Left ventricle myocardium inferior (tissue), 1 donor: ENCODE data around the gene APOO. TPM values are rescaled to one million over a fixed set of nuclear protein-coding genes. Genes with fewer than 3 reads are reported as not detected.
A peak's percentile ranks its signal among the peaks of the same experiment; 100 is the strongest.

Source experiments
- DNase-seq: peaks from one replicate; pipeline ENCODE4 v3.0.0-alpha.2; 2020
- H3K27ac ChIP-seq: fragments of 200-600 bp; replicated peaks from 2 replicates; pipeline ENCODE4 v1.8.0; 2021
- H3K27me3 ChIP-seq: fragments of 200-600 bp; 2 replicates; pipeline ENCODE4 v1.8.0; 2021; ENCODE audit warnings: low read depth
- H3K36me3 ChIP-seq: fragments of 200-600 bp; 2 replicates; pipeline ENCODE4 v1.8.0; 2021
- H3K4me1 ChIP-seq: fragments of 200-600 bp; 2 replicates; pipeline ENCODE4 v1.8.0; 2021
- H3K4me3 ChIP-seq: fragments of 200-600 bp; 2 replicates; pipeline ENCODE4 v1.8.0; 2021; ENCODE audit warnings: mild to moderate bottlenecking, moderate library complexity
- H3K9me3 ChIP-seq: fragments of 200-600 bp; replicated peaks from 2 replicates; pipeline ENCODE4 v1.8.0; 2021
- CTCF ChIP-seq: fragments of 200-600 bp; IDR thresholded peaks from 2 replicates; pipeline ENCODE4 v1.8.0; 2021; ENCODE audit warnings: antibody characterized with exemption, mild to moderate bottlenecking, borderline replicate concordance
- intact Hi-C: fragments of 100-400 bp; cut with micrococcal nuclease; formaldehyde crosslinking; loops from one replicate; pipeline ENCODE4 v1.11.0; 2022
- total RNA-seq: library from RNA; stranded (reverse); fragmentation: NEBNext Ultra II Directional; extraction: Animal tissue kit (Norgen Biotek cat#: 25700); gene quantifications from one replicate; pipeline ENCODE4 v1.2.1, GENCODE V29; 2021
- donor health status: DM: no; HTN: yes; CAD: no; lungs with severe emphysema.

Gene APOO
- total RNA-seq, 1 donor from 2014 or later = 102 TPM

- peaks cover 9% of the 10 kb centered on the region for H3K36me3 ChIP-seq
- no peak for TF ChIP-seq CTCF
- H3K27me3 ChIP-seq = no peaks in the 10 kb centered on the region
- no peak for DNase-seq
- no peak overlapping the region for H3K4me3 ChIP-seq
- no peaks in the 10 kb centered on the region for H3K9me3 ChIP-seq
- peaks cover 8% of the 10 kb centered on the region for H3K4me1 ChIP-seq
- no peak overlapping the region for H3K27ac ChIP-seq
- intact Hi-C loops = no loop called here
These were observed 118.2 kb downstream of the APOO start for GRCh38 chrX:23789386-23790154.

GRCh38 chrX:23788946-23789345 lies 118.8 kb downstream of the APOO start:
- DNase-seq = no peak
- no peaks in the 10 kb centered on the region for H3K27me3 ChIP-seq
- no peak overlapping the region for H3K27ac ChIP-seq

GRCh38 chrX:23788521-23788920 lies 119.2 kb downstream of the APOO start:
- no peak overlapping the region for H3K4me3 ChIP-seq
- DNase-seq = no peak
- intact Hi-C loops = no loop called here
- peaks cover 9% of the 10 kb centered on the region for H3K36me3 ChIP-seq
- peaks cover 8% of the 10 kb centered on the region for H3K4me1 ChIP-seq
- no peak for TF ChIP-seq CTCF
- no peak overlapping the region for H3K27ac ChIP-seq
- no peaks in the 10 kb centered on the region for H3K9me3 ChIP-seq
- no peaks in the 10 kb centered on the region for H3K27me3 ChIP-seq

More at GRCh38 chrX:23788946-23789345, 118.8 kb downstream of the APOO start:
- Histone ChIP-seq H3K4me1 (peaks cover 8% of the 10 kb centered on the region), H3K4me3 (no peak overlapping the region), H3K9me3 (no peaks in the 10 kb centered on the region), H3K36me3 (peaks cover 9% of the 10 kb centered on the region)
- TF ChIP-seq CTCF = no peak
- intact Hi-C loops = no loop called here

- Histone ChIP-seq H3K27me3 (no peaks in the 10 kb centered on the region), H3K4me3 (no peak overlapping the region), H3K4me1 (peaks cover 8% of the 10 kb centered on the region), H3K27ac (no peak overlapping the region), H3K36me3 (peaks cover 9% of the 10 kb centered on the region), H3K9me3 (no peaks in the 10 kb centered on the region)
- DNase-seq = no peak
- intact Hi-C loops = no loop called here
- no peak for TF ChIP-seq CTCF
These were observed 120.0 kb downstream of the APOO start for GRCh38 chrX:23787745-23788118.

GRCh38 chrX:23786268-23786815 lies 121.4 kb downstream of the APOO start:
- H3K4me3 ChIP-seq = peak overlapping the region; percentile 80

More at GRCh38 chrX:23786268-23786815, 121.4 kb downstream of the APOO start:
- Histone ChIP-seq H3K27me3 (no peaks in the 10 kb centered on the region), H3K4me1 (peaks cover 11% of the 10 kb centered on the region), H3K9me3 (no peaks in the 10 kb centered on the region), H3K36me3 (peaks cover 9% of the 10 kb centered on the region), H3K27ac (peak overlapping the region; percentile 95)
- intact Hi-C loops = no loop called here
- no peak for TF ChIP-seq CTCF
- no peak for DNase-seq
